HG02970 (cell line): ENCODE measurements around the gene IWS1.

ENCODE experiments used
- ATAC-seq: cut with Tn5 transposase; IDR thresholded peaks from one replicate; pipeline ENCODE4 v1.9.1; 2021; ENCODE audit warnings: mild to moderate bottlenecking, moderate library complexity, moderate number of reproducible peaks; ENCODE audit not compliant: unreplicated experiment, low FRiP score

The IWS1 gene

GRCh38 chr2:127506510-127506909 lies 19.8 kb downstream of the IWS1 start:
- no peak for ATAC-seq

GRCh38 chr2:127504552-127505430 lies 21.5 kb downstream of the IWS1 start:
- ATAC-seq: no peak

GRCh38 chr2:127503491-127503890 lies 22.8 kb downstream of the IWS1 start:
- no peak for ATAC-seq

GRCh38 chr2:127498386-127498785 lies 27.9 kb downstream of the IWS1 start:
- no peak for ATAC-seq

GRCh38 chr2:127490283-127490682 lies 36.0 kb downstream of the IWS1 start:
- ATAC-seq: no peak

GRCh38 chr2:127486247-127487058 lies 39.8 kb downstream of the IWS1 start:
- no peak for ATAC-seq

- ATAC-seq: no peak
Measured at GRCh38 chr2:127485694-127486071, 40.6 kb downstream of the IWS1 start.

- no peak for ATAC-seq
Measured at GRCh38 chr2:127485051-127485693, 41.1 kb downstream of the IWS1 start.

GRCh38 chr2:127482031-127482430 lies 44.3 kb downstream of the IWS1 start:
- ATAC-seq: no peak

- no peak for ATAC-seq
Measured at GRCh38 chr2:127479866-127480743, 46.2 kb downstream of the IWS1 start.

- no peak for ATAC-seq
Measured at GRCh38 chr2:127479219-127479825, 47.0 kb downstream of the IWS1 start.

GRCh38 chr2:127475788-127476187 lies 50.5 kb downstream of the IWS1 start:
- no peak for ATAC-seq

GRCh38 chr2:127472268-127472667 lies 54.0 kb downstream of the IWS1 start:
- ATAC-seq: no peak

GRCh38 chr2:127471286-127471988 lies 54.9 kb downstream of the IWS1 start:
- ATAC-seq: no peak

- ATAC-seq: no peak
Measured at GRCh38 chr2:127469974-127470373, 56.3 kb downstream of the IWS1 start.

- no peak for ATAC-seq
Measured at GRCh38 chr2:127469051-127469450, 57.2 kb downstream of the IWS1 start.

- no peak for ATAC-seq
Measured at GRCh38 chr2:127465258-127465657, 61.0 kb downstream of the IWS1 start.

GRCh38 chr2:127464470-127465257 lies 61.6 kb downstream of the IWS1 start:
- ATAC-seq: no peak
